SH-SY5Y (cell line): ENCODE measurements around the gene ACBD7.

Experiments
- GATA2 ChIP-seq: IDR thresholded peaks from 2 replicates; pipeline ENCODE4 v1.6.1; 2011; ENCODE audit warnings: mild to moderate bottlenecking, low read depth, low read length
- GATA3 ChIP-seq: IDR thresholded peaks from 2 replicates; pipeline ENCODE4 v1.6.1; 2011; ENCODE audit warnings: low read depth, mild to moderate bottlenecking, low read length, moderate library complexity

DNA sequence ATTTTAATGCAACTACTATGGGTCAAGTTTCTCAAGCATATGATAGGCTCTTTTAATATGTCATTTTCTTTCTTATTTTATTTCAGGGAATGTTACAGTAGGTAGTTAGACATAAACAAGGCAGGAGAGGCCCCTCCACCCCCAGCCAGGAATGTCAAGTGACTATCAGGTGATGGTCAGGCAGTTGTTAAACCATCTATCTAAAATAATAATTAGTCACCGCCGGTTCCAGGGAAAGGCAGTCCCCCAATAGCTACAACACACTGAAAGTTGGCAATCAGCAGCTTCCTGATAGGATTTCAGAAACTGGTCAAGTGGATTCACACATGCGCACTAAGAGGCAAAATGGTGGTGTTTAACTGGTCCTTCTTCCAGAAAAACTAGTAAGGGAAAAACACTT is 35.5 kb downstream of the ACBD7 start:
- no peak for TF ChIP-seq GATA2
- TF ChIP-seq GATA3 = no peak
